Astrocyte (in vitro differentiated cells and primary cell): ENCODE results near the gene CILP. TPM values are rescaled to one million over a fixed set of nuclear protein-coding genes. Genes with fewer than 3 reads are reported as not detected.

Experiments used
- DNase-seq: peaks from one replicate; pipeline ENCODE4 v3.0.0-alpha.2; 2010; ENCODE audit warnings: low read depth
- FAIRE-seq: peaks from 2 replicates; lab custom pipeline; 2011; peaks lifted over from hg19 to GRCh38; lab: Jason Lieb, UNC
- H2AFZ ChIP-seq: 2 replicates; pipeline ENCODE4 v1.6.0; 2012; ENCODE audit warnings: low read depth, low read length, inconsistent platforms
- H3K27ac ChIP-seq: 2 replicates; pipeline ENCODE4 v1.5.1; 2011; ENCODE audit warnings: low read depth, low read length, inconsistent platforms
- H3K27me3 ChIP-seq: 2 replicates; pipeline ENCODE4 v1.6.0; 2011; ENCODE audit warnings: low read length, inconsistent platforms; ENCODE audit not compliant: insufficient read depth
- H3K36me3 ChIP-seq: 2 replicates; pipeline ENCODE4 v1.5.1; 2011; ENCODE audit warnings: low read length, inconsistent platforms; ENCODE audit not compliant: insufficient read depth
- H3K4me1 ChIP-seq: 2 replicates; pipeline ENCODE4 v1.5.1; 2011; ENCODE audit warnings: low read length, inconsistent platforms; ENCODE audit not compliant: insufficient read depth
- H3K4me2 ChIP-seq: 2 replicates; pipeline ENCODE4 v1.6.0; 2012; ENCODE audit warnings: low read length, inconsistent platforms
- H3K4me3 ChIP-seq: 2 replicates; pipeline ENCODE4 v1.5.1; 2011; ENCODE audit warnings: low read depth, mild to moderate bottlenecking, low read length, inconsistent platforms; ENCODE audit not compliant: insufficient read depth
- H3K79me2 ChIP-seq: 2 replicates; pipeline ENCODE4 v1.6.0; 2012; ENCODE audit warnings: mild to moderate bottlenecking, low read length, inconsistent platforms; ENCODE audit not compliant: insufficient read depth
- H3K9ac ChIP-seq: 2 replicates; pipeline ENCODE4 v1.6.0; 2012; ENCODE audit warnings: mild to moderate bottlenecking, low read length, inconsistent platforms
- H3K9me3 ChIP-seq: 2 replicates; pipeline ENCODE4 v1.5.1; 2012; ENCODE audit warnings: low read depth, mild to moderate bottlenecking, low read length, inconsistent platforms; ENCODE audit not compliant: insufficient read depth
- H4K20me1 ChIP-seq: 2 replicates; pipeline ENCODE4 v1.6.0; 2012; ENCODE audit warnings: low read length, inconsistent platforms; ENCODE audit not compliant: insufficient read depth
- H3K27ac Mint-ChIP-seq: one replicate; pipeline ENCODE4 v1.8.0; 2021; ENCODE audit warnings: mild to moderate bottlenecking, mixed read lengths; ENCODE audit not compliant: unreplicated experiment
- H3K27me3 Mint-ChIP-seq: one replicate; pipeline ENCODE4 v1.8.0; 2021; ENCODE audit warnings: low read depth, mixed read lengths; ENCODE audit not compliant: unreplicated experiment
- H3K36me3 Mint-ChIP-seq: one replicate; pipeline ENCODE4 v1.8.0; 2021; ENCODE audit warnings: low read depth, mixed read lengths; ENCODE audit not compliant: unreplicated experiment
- H3K4me1 Mint-ChIP-seq: one replicate; pipeline ENCODE4 v1.8.0; 2021; ENCODE audit warnings: low read depth, mixed read lengths; ENCODE audit not compliant: unreplicated experiment
- H3K4me3 Mint-ChIP-seq: one replicate; pipeline ENCODE4 v1.8.0; 2021; ENCODE audit warnings: mild to moderate bottlenecking, moderate library complexity, mixed read lengths; ENCODE audit not compliant: unreplicated experiment
- H3K9me3 Mint-ChIP-seq: one replicate; pipeline ENCODE4 v1.8.0; 2021; ENCODE audit warnings: mild to moderate bottlenecking, mixed read lengths; ENCODE audit not compliant: unreplicated experiment
- CTCF ChIP-seq: IDR thresholded peaks from 2 replicates; pipeline ENCODE4 v1.5.1; 2011; ENCODE audit warnings: low read depth, mild to moderate bottlenecking, inconsistent platforms, low read length, moderate library complexity; ENCODE audit not compliant: insufficient read depth
- EZH2 ChIP-seq: IDR thresholded peaks from 2 replicates; pipeline ENCODE4 v1.6.1; 2012; ENCODE audit warnings: mild to moderate bottlenecking, low read length, inconsistent platforms; ENCODE audit not compliant: insufficient read depth
- total RNA-seq: library from RNA; stranded (reverse); gene quantifications from 2 replicates; pipeline ENCODE4 v1.2.1, GENCODE V29; 2021

The CILP gene
- total RNA-seq, 1 donor from 2014 or later, result 1.1 TPM

- no peak overlapping the region for H3K4me2 ChIP-seq
Measured at GRCh38 chr15:65258375-65259262, 47.3 kb upstream of the CILP start.

GRCh38 chr15:65255486-65256140 is 44.3 kb upstream of the CILP start:
- no peaks in the 10 kb centered on the region for H3K4me1 ChIP-seq
- no peak for FAIRE-seq
- H3K9ac ChIP-seq, result no peak overlapping the region
- no peaks in the 10 kb centered on the region for H3K9me3 Mint-ChIP-seq
- no peak overlapping the region for H3K4me2 ChIP-seq
- no peak overlapping the region for H3K4me3 Mint-ChIP-seq
- no peak overlapping the region for H3K27ac ChIP-seq
- H4K20me1 ChIP-seq, result no peaks in the 10 kb centered on the region
- H3K36me3 ChIP-seq, result peaks cover 7% of the 10 kb centered on the region
- peaks cover 2% of the 10 kb centered on the region for H3K4me1 Mint-ChIP-seq
- H3K79me2 ChIP-seq, result no peaks in the 10 kb centered on the region
- no peak for DNase-seq
- H2AFZ ChIP-seq, result no peak overlapping the region
- no peaks in the 10 kb centered on the region for H3K27me3 ChIP-seq
- H3K4me3 ChIP-seq, result no peak overlapping the region
- no peak overlapping the region for H3K27ac Mint-ChIP-seq
- no peaks in the 10 kb centered on the region for H3K9me3 ChIP-seq
- H3K36me3 Mint-ChIP-seq, result peaks cover 14% of the 10 kb centered on the region
- no peak for TF ChIP-seq EZH2
- TF ChIP-seq CTCF, result no peak
- peaks cover 2% of the 10 kb centered on the region for H3K27me3 Mint-ChIP-seq

More at GRCh38 chr15:65258375-65259262, 47.3 kb upstream of the CILP start:
- H3K36me3 ChIP-seq, result peaks cover 7% of the 10 kb centered on the region
- TF ChIP-seq CTCF (no peak), EZH2 (no peak)
- H3K4me3 ChIP-seq, result no peak overlapping the region
- no peaks in the 10 kb centered on the region for H3K4me1 ChIP-seq
- FAIRE-seq, result no peak
- H3K79me2 ChIP-seq, result no peaks in the 10 kb centered on the region
- Mint-ChIP-seq H3K9me3 (no peaks in the 10 kb centered on the region), H3K36me3 (peaks cover 18% of the 10 kb centered on the region), H3K27me3 (peaks cover 2% of the 10 kb centered on the region), H3K27ac (no peak overlapping the region), H3K4me1 (no peaks in the 10 kb centered on the region), H3K4me3 (no peak overlapping the region)
- H3K27me3 ChIP-seq, result no peaks in the 10 kb centered on the region
- no peak overlapping the region for H2AFZ ChIP-seq
- H4K20me1 ChIP-seq, result no peaks in the 10 kb centered on the region
- no peak for DNase-seq
- no peak overlapping the region for H3K27ac ChIP-seq
- H3K9me3 ChIP-seq, result no peaks in the 10 kb centered on the region
- H3K9ac ChIP-seq, result no peak overlapping the region
